Activated CD8-positive, alpha-beta memory T cell treated with anti-CD3 and anti-CD28 coated beads, Interleukin-2, amount 10 ng/mL, durations not matched to agents 7 days and 5 days (primary cell): Measurements from ENCODE around the gene PCDHB10. TPM values are rescaled to one million over a fixed set of nuclear protein-coding genes. Genes with fewer than 3 reads are reported as not detected.
"Not testable (repeated sequence)": the region's sequence is repeated elsewhere in the genome, so short reads cannot be mapped to it uniquely, and the experiment has no call there.

ENCODE experiments used
- ATAC-seq: fragments of 150-1000 bp; cut with Tn5 transposase; one replicate; pipeline ENCODE4 v1.10.0; 2021; ENCODE audit warnings: moderate library complexity
- CTCF ChIA-PET: fragments of 350-600 bp; sonication (Branson Sonifier 250); formaldehyde crosslinking; loops from one replicate; lab custom pipeline; 2021; ENCODE audit warnings: antibody characterized with exemption; lab: Charles Lee
- DNase-seq: peaks from one replicate; pipeline ENCODE4 v3.0.0-alpha.2; 2020
- H3K27ac Mint-ChIP-seq: one replicate; pipeline ENCODE4 v1.8.0; 2021; ENCODE audit warnings: mild to moderate bottlenecking, mixed read lengths
- H3K27me3 Mint-ChIP-seq: one replicate; pipeline ENCODE4 v1.8.0; 2021; ENCODE audit warnings: mixed read lengths
- H3K36me3 Mint-ChIP-seq: one replicate; pipeline ENCODE4 v1.8.0; 2021; ENCODE audit warnings: mild to moderate bottlenecking, mixed read lengths
- H3K4me1 Mint-ChIP-seq: one replicate; pipeline ENCODE4 v1.8.0; 2021; ENCODE audit warnings: mixed read lengths
- H3K4me3 Mint-ChIP-seq: one replicate; pipeline ENCODE4 v1.8.0; 2021; ENCODE audit warnings: mild to moderate bottlenecking, moderate library complexity, mixed read lengths
- H3K9me3 Mint-ChIP-seq: one replicate; pipeline ENCODE4 v1.8.0; 2022; ENCODE audit warnings: low read depth, mixed read lengths
- total RNA-seq, 2 experiments: library from RNA; stranded (reverse); gene quantifications; one replicate each; pipeline ENCODE4 v1.2.3, GENCODE V29; 2021

Gene PCDHB10
- total RNA-seq, 2 experiments from 2014 or later, result not detected

GRCh38 chr5:141235922-141236321 lies 43.8 kb downstream of the PCDHB10 start:
- DNase-seq, H3K27ac Mint-ChIP-seq, H3K4me1 Mint-ChIP-seq, H3K4me3 Mint-ChIP-seq, H3K36me3 Mint-ChIP-seq, ATAC-seq, CTCF ChIA-PET: not testable (repeated sequence)
- H3K27me3 Mint-ChIP-seq, result peaks cover 16% of the 10 kb centered on the region
- peaks cover 20% of the 10 kb centered on the region for H3K9me3 Mint-ChIP-seq

DNA sequence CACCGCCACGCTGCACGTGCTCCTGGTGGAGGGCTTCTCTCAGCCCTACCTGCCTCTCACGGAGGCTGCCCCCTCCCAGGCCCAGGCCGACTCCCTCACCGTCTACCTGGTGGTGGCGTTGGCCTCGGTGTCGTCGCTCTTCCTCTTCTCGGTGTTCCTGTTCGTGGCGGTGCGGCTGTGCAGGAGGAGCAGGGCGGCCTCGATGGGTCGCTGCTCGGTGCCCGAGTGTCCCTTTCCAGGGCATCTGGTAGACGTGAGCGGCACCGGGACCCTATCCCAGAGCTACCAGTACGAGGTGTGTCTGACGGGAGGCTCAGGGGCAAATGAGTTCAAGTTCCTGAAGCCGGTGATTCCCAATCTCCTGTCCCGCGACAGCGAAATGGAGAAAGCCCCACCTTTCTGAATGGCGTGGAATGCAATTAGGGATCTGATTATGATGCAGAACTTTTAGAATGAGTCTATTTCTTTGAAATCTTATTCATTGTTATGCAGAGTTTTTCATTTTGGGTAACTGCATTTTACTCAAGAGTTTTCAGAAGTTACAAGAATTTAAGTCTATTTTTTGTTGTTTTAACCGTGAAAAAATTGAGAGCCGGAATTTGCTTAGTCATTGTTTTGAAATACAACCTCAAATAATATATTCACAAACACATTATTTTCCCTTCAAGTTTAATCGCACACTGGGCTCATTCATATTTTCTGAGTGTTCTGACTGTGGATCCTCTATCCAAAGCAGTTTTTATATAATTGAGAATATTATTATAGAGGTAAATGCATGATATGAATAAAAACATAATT lies 44.6 kb downstream of the PCDHB10 start:
- Mint-ChIP-seq H3K27ac (no peak overlapping the region), H3K9me3 (peaks cover 24% of the 10 kb centered on the region), H3K27me3 (peaks cover 16% of the 10 kb centered on the region), H3K36me3 (peaks cover 3% of the 10 kb centered on the region), H3K4me1 (no peaks in the 10 kb centered on the region), H3K4me3 (no peak overlapping the region)
- CTCF ChIA-PET, result no interaction called here
- ATAC-seq (no peak), DNase-seq (no peak)

GRCh38 chr5:141241496-141241895 lies 49.3 kb downstream of the PCDHB10 start:
- CTCF ChIA-PET, result no interaction called here
- Mint-ChIP-seq H3K27ac (no peak overlapping the region), H3K4me3 (no peak overlapping the region), H3K4me1 (no peaks in the 10 kb centered on the region), H3K27me3 (peaks cover 4% of the 10 kb centered on the region), H3K36me3 (peaks cover 3% of the 10 kb centered on the region), H3K9me3 (peaks cover 32% of the 10 kb centered on the region)
- DNase-seq (no peak), ATAC-seq (no peak)

Other genes with a start within 250 kb of the PCDHB10 start
- gene PCDHAC2, start 225.9 kb upstream of the PCDHB10 start, total RNA-seq, result not detected
- gene PCDHB1, start 141.0 kb upstream of the PCDHB10 start, total RNA-seq, result not detected
- gene PCDHB2, start 97.7 kb upstream of the PCDHB10 start, total RNA-seq, result not detected
- gene PCDHB3, start 91.9 kb upstream of the PCDHB10 start, total RNA-seq, result not detected
- gene PCDHB4, start 70.5 kb upstream of the PCDHB10 start, total RNA-seq, result not detected
- not detected for gene PCDHB5, start 57.1 kb upstream of the PCDHB10 start, total RNA-seq
- not detected for gene PCDHB6, start 42.3 kb upstream of the PCDHB10 start, total RNA-seq
- gene PCDHB7, start 19.7 kb upstream of the PCDHB10 start, total RNA-seq, result not detected
- gene PCDHB8, start 14.6 kb upstream of the PCDHB10 start, total RNA-seq, result not detected
- gene PCDHB16, start 10.0 kb upstream of the PCDHB10 start, total RNA-seq, result not detected
- gene PCDHB9, start 5.2 kb upstream of the PCDHB10 start, total RNA-seq, result not detected
- not detected for gene PCDHB11, start 7.3 kb downstream of the PCDHB10 start, total RNA-seq
- gene PCDHB12, start 16.4 kb downstream of the PCDHB10 start, total RNA-seq, result not detected
- gene PCDHB13, start 21.6 kb downstream of the PCDHB10 start, total RNA-seq, result not detected
- not detected for gene PCDHB14, start 31.0 kb downstream of the PCDHB10 start, total RNA-seq
- gene PCDHB15, start 53.0 kb downstream of the PCDHB10 start, total RNA-seq, result not detected
- 1 to 10 TPM in 1 of 2 experiments, under 1 TPM in 1; 0.56 to 1.1 TPM for gene SLC25A2, start 111.7 kb downstream of the PCDHB10 start, total RNA-seq
- gene TAF7, start 128.4 kb downstream of the PCDHB10 start, total RNA-seq, result 10 to 100 TPM; 57.3 to 64.6 TPM
- gene PCDHGA1, start 138.2 kb downstream of the PCDHB10 start, total RNA-seq, result not detected
- not detected for gene PCDHGA2, start 146.4 kb downstream of the PCDHB10 start, total RNA-seq
- gene PCDHGA3, start 151.5 kb downstream of the PCDHB10 start, total RNA-seq, result under 1 TPM in 1 of 2 experiments, not detected in 1; 0.15 TPM
- not detected for gene PCDHGB1, start 157.7 kb downstream of the PCDHB10 start, total RNA-seq
- under 1 TPM in 1 of 2 experiments, not detected in 1; 0.20 TPM for gene PCDHGA4, start 162.7 kb downstream of the PCDHB10 start, total RNA-seq
- under 1 TPM; 0.12 to 0.67 TPM for gene PCDHGB2, start 167.6 kb downstream of the PCDHB10 start, total RNA-seq
- under 1 TPM; 0.09 to 0.12 TPM for gene PCDHGA5, start 171.8 kb downstream of the PCDHB10 start, total RNA-seq
- under 1 TPM; 0.09 to 0.41 TPM for gene PCDHGB3, start 177.9 kb downstream of the PCDHB10 start, total RNA-seq
- under 1 TPM; 0.16 to 0.20 TPM for gene PCDHGA6, start 181.5 kb downstream of the PCDHB10 start, total RNA-seq
- gene PCDHGA7, start 190.4 kb downstream of the PCDHB10 start, total RNA-seq, result under 1 TPM in 1 of 2 experiments, not detected in 1; 0.07 TPM
- under 1 TPM; 0.07 to 0.09 TPM for gene PCDHGB4, start 195.3 kb downstream of the PCDHB10 start, total RNA-seq
- not detected for gene PCDHGA8, start 200.3 kb downstream of the PCDHB10 start, total RNA-seq
- gene PCDHGB5, start 205.6 kb downstream of the PCDHB10 start, total RNA-seq, result not detected
- gene PCDHGA9, start 210.4 kb downstream of the PCDHB10 start, total RNA-seq, result not detected
- gene PCDHGB6, start 215.7 kb downstream of the PCDHB10 start, total RNA-seq, result not detected
- gene PCDHGA10, start 220.6 kb downstream of the PCDHB10 start, total RNA-seq, result not detected
- not detected for gene PCDHGB7, start 225.3 kb downstream of the PCDHB10 start, total RNA-seq
- not detected for gene PCDHGA11, start 228.7 kb downstream of the PCDHB10 start, total RNA-seq
- under 1 TPM in 1 of 2 experiments, not detected in 1; 0.07 TPM for gene PCDHGA12, start 238.2 kb downstream of the PCDHB10 start, total RNA-seq